Erythroblast (primary cell): ENCODE results near the gene AEBP1.

Source experiments
- GATA1 ChIP-seq: IDR thresholded peaks from 2 replicates; pipeline ENCODE4 v1.6.1; 2011; ENCODE audit warnings: low read depth, mild to moderate bottlenecking, control low read depth, low read length, moderate library complexity
- POLR2A ChIP-seq: IDR thresholded peaks from 2 replicates; pipeline ENCODE4 v1.6.1; 2011; ENCODE audit warnings: mild to moderate bottlenecking, low read length

DNA sequence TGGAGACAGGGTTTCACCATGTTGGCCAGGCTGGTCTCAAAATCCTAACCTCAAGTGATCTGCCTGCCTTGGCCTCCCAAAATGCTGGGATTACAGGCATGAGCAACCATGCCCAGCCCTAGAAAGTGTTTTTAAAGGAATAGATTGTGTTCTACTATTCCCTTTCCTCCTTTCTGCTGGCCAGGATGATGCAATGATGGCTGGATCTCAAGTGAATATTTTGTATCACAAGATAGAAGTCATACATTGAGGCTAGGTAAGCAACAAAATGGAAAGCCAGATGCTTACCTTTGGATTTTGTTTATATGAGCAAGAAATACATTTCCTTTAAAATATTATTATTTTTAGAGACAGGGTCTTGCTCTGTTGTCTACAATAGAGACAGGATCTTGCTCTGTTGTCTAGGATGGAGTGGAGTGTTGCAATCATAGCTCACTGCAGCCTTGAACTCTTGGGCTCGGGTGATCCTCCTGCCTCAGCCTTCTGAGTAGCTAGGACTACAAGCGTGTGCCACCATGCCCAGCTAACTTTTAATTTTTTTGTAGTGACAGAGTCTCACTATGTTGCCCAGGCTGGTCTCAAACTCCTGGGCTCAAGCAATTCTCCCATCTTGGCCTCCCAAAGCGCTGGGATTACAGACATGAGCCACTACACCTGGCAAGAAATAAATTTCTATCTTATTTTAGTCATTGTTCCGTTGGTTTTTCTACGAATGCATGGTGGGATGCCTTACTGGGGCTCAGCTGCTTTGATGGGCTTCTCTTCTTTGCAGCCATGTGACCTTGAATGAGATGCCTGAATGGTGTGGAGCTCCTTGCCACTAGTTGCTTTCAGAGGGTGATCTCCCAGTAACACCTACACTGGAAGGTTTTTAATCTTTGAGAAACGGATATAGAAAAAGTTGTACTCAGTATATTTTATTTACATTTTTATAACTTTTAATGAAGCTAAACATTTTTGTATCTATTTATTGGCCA, 5.8 kb upstream of the AEBP1 start:
- TF ChIP-seq POLR2A (no peak), GATA1 (no peak)
